Measurements from ENCODE around the gene QSOX1. TPM values are rescaled to one million over a fixed set of nuclear protein-coding genes. Genes with fewer than 3 reads are reported as not detected.
"Not testable (repeated sequence)": the region's sequence is repeated elsewhere in the genome, so short reads cannot be mapped to it uniquely, and the experiment has no call there.

The QSOX1 gene
- total RNA-seq, 1 experiment from 2014 or later, result 226 TPM

- no peak overlapping the region for H2AFZ ChIP-seq
- H3K9me3 ChIP-seq (ENCODE audit: insufficient read depth, low read depth), result no peaks in the 10 kb centered on the region
- intact Hi-C loops (cut with micrococcal nuclease; ENCODE audit: unreplicated experiment), result no loop called here
- no TSS peak for BruUV-seq (replicated peaks)
- no peak for TF ChIP-seq EZH2 (IDR thresholded peaks at IDR 0.05; ENCODE audit: low read depth)
- no peak for TF ChIP-seq CTCF (conservative IDR thresholded peaks at IDR 0.05)
- no peak overlapping the region for H3K4me3 ChIP-seq
- no peaks in the 10 kb centered on the region for H4K20me1 ChIP-seq (ENCODE audit: insufficient read depth)
- H3F3A ChIP-seq (ENCODE audit: insufficient read depth, low read depth), result no peaks in the 10 kb centered on the region; the same call in 1 of the 2 replicates
- ChIA-PET POLR2A (ENCODE audit: unreplicated experiment) (no interaction called here), CTCF (interaction anchor here (0.6 kb wide), 1 partner anchor 234 kb away, joined by 7 read pairs; no protein-coding TSS in a partner anchor)
- H3K36me3 ChIP-seq (ENCODE audit: low read depth), result no peaks in the 10 kb centered on the region
- no peaks in the 10 kb centered on the region for H3K27me3 ChIP-seq (ENCODE audit: insufficient read depth, low read depth)
- DNase-seq, result no peak
- no peaks in the 10 kb centered on the region for H3K79me2 ChIP-seq (ENCODE audit: low read depth)
- H3K9me2 ChIP-seq (ENCODE audit: insufficient read depth), result no peaks in the 10 kb centered on the region
- H3K27ac ChIP-seq, result no peak overlapping the region
- H3K4me2 ChIP-seq, result no peak overlapping the region
- no peaks in the 10 kb centered on the region for H3K4me1 ChIP-seq (replicated peaks; ENCODE audit: insufficient read depth)
Observed at GRCh38 chr1:180198611-180199010, 43.9 kb downstream of the QSOX1 start.

- H3K4me3 ChIP-seq, result no peak overlapping the region
- no peaks in the 10 kb centered on the region for H3K79me2 ChIP-seq (ENCODE audit: low read depth)
- intact Hi-C loops (cut with micrococcal nuclease; ENCODE audit: unreplicated experiment), result no loop called here
- H2AFZ ChIP-seq, result no peak overlapping the region
- H3K36me3 ChIP-seq (ENCODE audit: low read depth), result no peaks in the 10 kb centered on the region
- H3K4me1 ChIP-seq (replicated peaks; ENCODE audit: insufficient read depth), result no peaks in the 10 kb centered on the region
- no peaks in the 10 kb centered on the region for H3K9me3 ChIP-seq (ENCODE audit: insufficient read depth, low read depth)
- H4K20me1 ChIP-seq (ENCODE audit: insufficient read depth), result no peaks in the 10 kb centered on the region
- H3K27ac ChIP-seq, result no peak overlapping the region
- ChIA-PET CTCF (interaction anchor here (0.6 kb wide), 1 partner anchor 11 kb away, joined by 3 read pairs; no protein-coding TSS in a partner anchor), POLR2A (ENCODE audit: unreplicated experiment) (no interaction called here)
- BruUV-seq (replicated peaks), result no TSS peak
- TF ChIP-seq EZH2 (IDR thresholded peaks at IDR 0.05; ENCODE audit: low read depth) (no peak), CTCF (conservative IDR thresholded peaks at IDR 0.05) (no peak)
- H3K4me2 ChIP-seq, result no peak overlapping the region
- H3K9me2 ChIP-seq (ENCODE audit: insufficient read depth), result no peaks in the 10 kb centered on the region
- no peaks in the 10 kb centered on the region for H3K27me3 ChIP-seq (ENCODE audit: insufficient read depth, low read depth)
- H3F3A ChIP-seq (ENCODE audit: insufficient read depth, low read depth), result no peaks in the 10 kb centered on the region; the same call in 1 of the 2 replicates
- no peak for DNase-seq
Observed at GRCh38 chr1:180199018-180199417, 44.3 kb downstream of the QSOX1 start.

- H3K4me3 ChIP-seq, result no peak overlapping the region
- ChIA-PET CTCF (interaction anchor here (0.6 kb wide), 1 partner anchor 762 kb away, joined by 3 read pairs; no protein-coding TSS in a partner anchor), POLR2A (ENCODE audit: unreplicated experiment) (interaction anchor here (0.6 kb wide), 1 partner anchor 283 kb away, joined by 3 read pairs; no protein-coding TSS in a partner anchor)
- H2AFZ ChIP-seq, result no peak overlapping the region
- no peak overlapping the region for H3K27ac ChIP-seq
- H3K4me2 ChIP-seq, result no peak overlapping the region
- TF ChIP-seq CTCF (conservative IDR thresholded peaks at IDR 0.05) (no peak), EZH2 (IDR thresholded peaks at IDR 0.05; ENCODE audit: low read depth) (no peak)
- no peaks in the 10 kb centered on the region for H3K9me2 ChIP-seq (ENCODE audit: insufficient read depth)
- intact Hi-C loops (cut with micrococcal nuclease; ENCODE audit: unreplicated experiment), result no loop called here
- no peaks in the 10 kb centered on the region for H4K20me1 ChIP-seq (ENCODE audit: insufficient read depth)
- no peaks in the 10 kb centered on the region for H3K9me3 ChIP-seq (ENCODE audit: insufficient read depth, low read depth)
- H3F3A ChIP-seq (ENCODE audit: insufficient read depth, low read depth), result no peaks in the 10 kb centered on the region; the same call in 1 of the 2 replicates
- BruUV-seq (replicated peaks), result no TSS peak
- no peaks in the 10 kb centered on the region for H3K36me3 ChIP-seq (ENCODE audit: low read depth)
- no peaks in the 10 kb centered on the region for H3K4me1 ChIP-seq (replicated peaks; ENCODE audit: insufficient read depth)
- no peak for DNase-seq
- no peaks in the 10 kb centered on the region for H3K79me2 ChIP-seq (ENCODE audit: low read depth)
- H3K27me3 ChIP-seq (ENCODE audit: insufficient read depth, low read depth), result no peaks in the 10 kb centered on the region
Observed at GRCh38 chr1:180201451-180202200, 47.0 kb downstream of the QSOX1 start.

GRCh38 chr1:180202588-180202987, 47.9 kb downstream of the QSOX1 start:
- H2AFZ ChIP-seq; H3K4me1 ChIP-seq (replicated peaks; ENCODE audit: insufficient read depth); H3K4me2 ChIP-seq; H3K27ac ChIP-seq; BruUV-seq (replicated peaks); H3K9me2 ChIP-seq (ENCODE audit: insufficient read depth); H3K4me3 ChIP-seq; H4K20me1 ChIP-seq (ENCODE audit: insufficient read depth); CTCF ChIA-PET; intact Hi-C loops (cut with micrococcal nuclease; ENCODE audit: unreplicated experiment); H3K36me3 ChIP-seq (ENCODE audit: low read depth); H3K9me3 ChIP-seq (ENCODE audit: insufficient read depth, low read depth); DNase-seq; H3K27me3 ChIP-seq (ENCODE audit: insufficient read depth, low read depth); H3K79me2 ChIP-seq (ENCODE audit: low read depth); H3F3A ChIP-seq (ENCODE audit: insufficient read depth, low read depth): not testable (repeated sequence)
- POLR2A ChIA-PET (ENCODE audit: unreplicated experiment), result interaction anchor here (0.6 kb wide), 1 partner anchor 249 kb away, joined by 5 read pairs; no protein-coding TSS in a partner anchor
